ENCODE results near the gene TMEM98.
"Not testable (repeated sequence)": the region's sequence is repeated elsewhere in the genome, so short reads cannot be mapped to it uniquely, and the experiment has no call there.

Gene TMEM98

GRCh38 chr17:32907583-32907982 is 20.4 kb upstream of the TMEM98 start:
- Mint-ChIP-seq H3K9me3 (no peaks in the 10 kb centered on the region), H3K36me3 (no peaks in the 10 kb centered on the region), H3K4me1 (no peaks in the 10 kb centered on the region), H3K27me3 (peaks cover 8% of the 10 kb centered on the region), H3K27ac (no peak overlapping the region), H3K4me3 (no peak overlapping the region)
- no peak for ATAC-seq

- Mint-ChIP-seq H3K36me3 (no peaks in the 10 kb centered on the region), H3K27me3 (peaks cover 5% of the 10 kb centered on the region), H3K27ac (peak overlapping the region; percentile 0), H3K4me1 (no peaks in the 10 kb centered on the region), H3K9me3 (peaks cover 4% of the 10 kb centered on the region), H3K4me3 (no peak overlapping the region)
- peak; percentile 78 for ATAC-seq
Measured at GRCh38 chr17:32909787-32910369, 18.1 kb upstream of the TMEM98 start.

GRCh38 chr17:32910769-32911168 is 17.2 kb upstream of the TMEM98 start:
- H3K27me3 Mint-ChIP-seq, result no peaks in the 10 kb centered on the region
- H3K27ac Mint-ChIP-seq, result no peak overlapping the region
- H3K4me3 Mint-ChIP-seq, result no peak overlapping the region

GRCh38 chr17:32912218-32912897 is 15.6 kb upstream of the TMEM98 start:
- H3K27me3 Mint-ChIP-seq, result no peaks in the 10 kb centered on the region
- H3K27ac Mint-ChIP-seq, result no peak overlapping the region
- ATAC-seq, result no peak
- no peaks in the 10 kb centered on the region for H3K36me3 Mint-ChIP-seq
- H3K4me3 Mint-ChIP-seq, result no peak overlapping the region
- H3K4me1 Mint-ChIP-seq, result no peaks in the 10 kb centered on the region
- H3K9me3 Mint-ChIP-seq, result peaks cover 5% of the 10 kb centered on the region

More at GRCh38 chr17:32910769-32911168, 17.2 kb upstream of the TMEM98 start:
- H3K9me3 Mint-ChIP-seq, result peaks cover 5% of the 10 kb centered on the region
- H3K4me1 Mint-ChIP-seq, result no peaks in the 10 kb centered on the region
- H3K36me3 Mint-ChIP-seq, result no peaks in the 10 kb centered on the region
- no peak for ATAC-seq

GRCh38 chr17:32913593-32913992 is 14.4 kb upstream of the TMEM98 start:
- Mint-ChIP-seq H3K27ac (no peak overlapping the region), H3K4me3 (no peak overlapping the region), H3K27me3 (no peaks in the 10 kb centered on the region), H3K9me3 (peaks cover 5% of the 10 kb centered on the region), H3K36me3 (no peaks in the 10 kb centered on the region), H3K4me1 (no peaks in the 10 kb centered on the region)
- ATAC-seq, result no peak

GRCh38 chr17:32914181-32914580 is 13.8 kb upstream of the TMEM98 start:
- Mint-ChIP-seq H3K9me3 (peaks cover 5% of the 10 kb centered on the region), H3K36me3 (no peaks in the 10 kb centered on the region), H3K4me1 (no peaks in the 10 kb centered on the region), H3K27me3 (no peaks in the 10 kb centered on the region), H3K27ac (no peak overlapping the region), H3K4me3 (no peak overlapping the region)
- ATAC-seq, result no peak

GRCh38 chr17:32915245-32915644 is 12.7 kb upstream of the TMEM98 start:
- H3K27me3 Mint-ChIP-seq, result no peaks in the 10 kb centered on the region
- ATAC-seq, result no peak
- H3K4me1 Mint-ChIP-seq, result no peaks in the 10 kb centered on the region
- H3K4me3 Mint-ChIP-seq, result no peak overlapping the region
- H3K27ac Mint-ChIP-seq, result no peak overlapping the region
- H3K9me3 Mint-ChIP-seq, result peaks cover 5% of the 10 kb centered on the region
- no peaks in the 10 kb centered on the region for H3K36me3 Mint-ChIP-seq

- H3K4me3 Mint-ChIP-seq, result no peak overlapping the region
Measured at GRCh38 chr17:32916134-32916533, 11.8 kb upstream of the TMEM98 start.

GRCh38 chr17:32917081-32917480 is 10.9 kb upstream of the TMEM98 start:
- no peaks in the 10 kb centered on the region for H3K4me1 Mint-ChIP-seq
- no peak overlapping the region for H3K4me3 Mint-ChIP-seq
- no peaks in the 10 kb centered on the region for H3K36me3 Mint-ChIP-seq
- H3K27ac Mint-ChIP-seq, result no peak overlapping the region
- peaks cover 5% of the 10 kb centered on the region for H3K9me3 Mint-ChIP-seq
- H3K27me3 Mint-ChIP-seq, result no peaks in the 10 kb centered on the region
- ATAC-seq, result no peak

More at GRCh38 chr17:32916134-32916533, 11.8 kb upstream of the TMEM98 start:
- no peak for ATAC-seq
- no peaks in the 10 kb centered on the region for H3K36me3 Mint-ChIP-seq
- no peaks in the 10 kb centered on the region for H3K4me1 Mint-ChIP-seq
- H3K27me3 Mint-ChIP-seq, result no peaks in the 10 kb centered on the region
- no peak overlapping the region for H3K27ac Mint-ChIP-seq
- H3K9me3 Mint-ChIP-seq, result peaks cover 5% of the 10 kb centered on the region

- Mint-ChIP-seq H3K27me3 (no peaks in the 10 kb centered on the region), H3K36me3 (no peaks in the 10 kb centered on the region), H3K27ac (no peak overlapping the region), H3K4me3 (no peak overlapping the region), H3K4me1 (no peaks in the 10 kb centered on the region), H3K9me3 (peaks cover 5% of the 10 kb centered on the region)
- no peak for ATAC-seq
Measured at GRCh38 chr17:32917842-32918241, 10.1 kb upstream of the TMEM98 start.

- not testable (repeated sequence) for H3K27ac Mint-ChIP-seq, H3K36me3 Mint-ChIP-seq, H3K9me3 Mint-ChIP-seq, H3K4me3 Mint-ChIP-seq, H3K4me1 Mint-ChIP-seq, ATAC-seq, H3K27me3 Mint-ChIP-seq
Measured at GRCh38 chr17:32919876-32920275, 8.1 kb upstream of the TMEM98 start.

GRCh38 chr17:32920293-32920692 is 7.7 kb upstream of the TMEM98 start:
- Mint-ChIP-seq H3K36me3 (no peaks in the 10 kb centered on the region), H3K27ac (no peak overlapping the region), H3K9me3 (no peaks in the 10 kb centered on the region), H3K4me3 (no peak overlapping the region), H3K4me1 (no peaks in the 10 kb centered on the region), H3K27me3 (no peaks in the 10 kb centered on the region)
- no peak for ATAC-seq

GRCh38 chr17:32921017-32921416 is 6.9 kb upstream of the TMEM98 start:
- Mint-ChIP-seq H3K4me1 (no peaks in the 10 kb centered on the region), H3K27ac (no peak overlapping the region), H3K27me3 (no peaks in the 10 kb centered on the region), H3K4me3 (no peak overlapping the region), H3K36me3 (no peaks in the 10 kb centered on the region), H3K9me3 (no peaks in the 10 kb centered on the region)
- ATAC-seq, result no peak

GRCh38 chr17:32923905-32924304 is 4.0 kb upstream of the TMEM98 start:
- H3K36me3 Mint-ChIP-seq, ATAC-seq, H3K27ac Mint-ChIP-seq, H3K4me1 Mint-ChIP-seq, H3K4me3 Mint-ChIP-seq, H3K9me3 Mint-ChIP-seq: not testable (repeated sequence)
- H3K27me3 Mint-ChIP-seq, result peaks cover 12% of the 10 kb centered on the region

- ATAC-seq, result no peak
- no peaks in the 10 kb centered on the region for H3K36me3 Mint-ChIP-seq
Measured at GRCh38 chr17:32926183-32926582, 1.8 kb upstream of the TMEM98 start.

GRCh38 chr17:32926789-32927188 is 1.2 kb upstream of the TMEM98 start:
- H3K36me3 Mint-ChIP-seq, H3K4me1 Mint-ChIP-seq, H3K4me3 Mint-ChIP-seq, H3K27ac Mint-ChIP-seq, ATAC-seq, H3K9me3 Mint-ChIP-seq: not testable (repeated sequence)
- H3K27me3 Mint-ChIP-seq, result peaks cover 12% of the 10 kb centered on the region

More at GRCh38 chr17:32926183-32926582, 1.8 kb upstream of the TMEM98 start:
- Mint-ChIP-seq H3K9me3 (no peaks in the 10 kb centered on the region), H3K4me3 (no peak overlapping the region), H3K27ac (no peak overlapping the region), H3K4me1 (no peaks in the 10 kb centered on the region), H3K27me3 (peaks cover 12% of the 10 kb centered on the region)
